Suprapubic skin (tissue), 4 donors: Measurements from ENCODE around the gene NPR2.

Experiments used
- CTCF ChIP-seq, 2 donors: fragments of 200-600 bp in 1 of 2; fragments of 450-650 bp in 1 of 2; sonication (generic) in 1 of 2; IDR thresholded peaks; one replicate each; pipeline ENCODE4 v1.5.1; 2016 to 2019; ENCODE audit warnings: antibody characterized with exemption in 2 of 2, mild to moderate bottlenecking in 1 of 2, moderate library complexity in 1 of 2
- EP300 ChIP-seq: sonication (generic); formaldehyde crosslinking; IDR thresholded peaks from one replicate; pipeline ENCODE4 v1.6.1; 2017; ENCODE audit warnings: antibody characterized with exemption
- POLR2A ChIP-seq, 2 donors: fragments of 450-650 bp; IDR thresholded peaks; one replicate each; pipeline ENCODE4 v1.6.1; 2017; ENCODE audit warnings: antibody characterized with exemption in 2 of 2, mild to moderate bottlenecking in 2 of 2, moderate library complexity in 2 of 2
- POLR2AphosphoS5 ChIP-seq, 3 donors: sonication (generic); formaldehyde crosslinking; IDR thresholded peaks; one replicate each; pipeline ENCODE4 v1.6.1; 2017; ENCODE audit warnings: antibody characterized with exemption in 3 of 3

- TF ChIP-seq CTCF (IDR thresholded peaks at IDR 0.05) = no peak
- no peak for TF ChIP-seq POLR2A (IDR thresholded peaks at IDR 0.05)
- TF ChIP-seq EP300 = no peak
- TF ChIP-seq POLR2AphosphoS5 (IDR thresholded peaks at IDR 0.05) = no peak
These were observed 34.0 kb upstream of the NPR2 start for GRCh38 chr9:35757226-35757891.
